Activated CD4-positive, alpha-beta memory T cell treated with anti-CD3 and anti-CD28 coated beads for 36 hours (primary cell): ENCODE measurements around the gene ASPRV1. TPM values are rescaled to one million over a fixed set of nuclear protein-coding genes. Genes with fewer than 3 reads are reported as not detected.
A peak's percentile ranks its signal among the peaks of the same experiment; 100 is the strongest.

ENCODE experiments used
- CTCF ChIA-PET: fragments of 350-600 bp; sonication (Branson Sonifier 250); formaldehyde crosslinking; loops from one replicate; lab custom pipeline; 2021; ENCODE audit warnings: antibody characterized with exemption, inconsistent platforms; lab: Charles Lee
- POLR2A ChIA-PET: fragments of 350-600 bp; sonication (Branson Sonifier 250); formaldehyde crosslinking; loops from one replicate; lab custom pipeline; 2021; ENCODE audit warnings: antibody characterized with exemption; lab: Charles Lee
- DNase-seq: peaks from one replicate; pipeline ENCODE4 v3.0.0-alpha.2; 2020
- H3K27ac Mint-ChIP-seq: one replicate; pipeline ENCODE4 v1.8.0; 2021; ENCODE audit warnings: mixed read lengths
- H3K27me3 Mint-ChIP-seq: one replicate; pipeline ENCODE4 v1.8.0; 2021; ENCODE audit warnings: mixed read lengths
- H3K36me3 Mint-ChIP-seq: one replicate; pipeline ENCODE4 v1.8.0; 2021; ENCODE audit warnings: mixed read lengths
- H3K4me1 Mint-ChIP-seq: one replicate; pipeline ENCODE4 v1.8.0; 2021; ENCODE audit warnings: low read depth, mixed read lengths
- H3K4me3 Mint-ChIP-seq: one replicate; pipeline ENCODE4 v1.8.0; 2021; ENCODE audit warnings: mild to moderate bottlenecking, mixed read lengths
- H3K9me3 Mint-ChIP-seq: one replicate; pipeline ENCODE4 v1.8.0; 2021; ENCODE audit warnings: mixed read lengths
- intact Hi-C: fragments of 100-400 bp; cut with micrococcal nuclease; formaldehyde crosslinking; loops from one replicate; pipeline ENCODE4 v1.15.1; 2023
- total RNA-seq, 2 experiments: library from RNA; stranded (reverse); gene quantifications; one replicate each; pipeline ENCODE4 v1.2.3, GENCODE V29; 2021

Gene ASPRV1
- total RNA-seq, 2 experiments from 2014 or later = 0.63 to 0.71 TPM

DNA sequence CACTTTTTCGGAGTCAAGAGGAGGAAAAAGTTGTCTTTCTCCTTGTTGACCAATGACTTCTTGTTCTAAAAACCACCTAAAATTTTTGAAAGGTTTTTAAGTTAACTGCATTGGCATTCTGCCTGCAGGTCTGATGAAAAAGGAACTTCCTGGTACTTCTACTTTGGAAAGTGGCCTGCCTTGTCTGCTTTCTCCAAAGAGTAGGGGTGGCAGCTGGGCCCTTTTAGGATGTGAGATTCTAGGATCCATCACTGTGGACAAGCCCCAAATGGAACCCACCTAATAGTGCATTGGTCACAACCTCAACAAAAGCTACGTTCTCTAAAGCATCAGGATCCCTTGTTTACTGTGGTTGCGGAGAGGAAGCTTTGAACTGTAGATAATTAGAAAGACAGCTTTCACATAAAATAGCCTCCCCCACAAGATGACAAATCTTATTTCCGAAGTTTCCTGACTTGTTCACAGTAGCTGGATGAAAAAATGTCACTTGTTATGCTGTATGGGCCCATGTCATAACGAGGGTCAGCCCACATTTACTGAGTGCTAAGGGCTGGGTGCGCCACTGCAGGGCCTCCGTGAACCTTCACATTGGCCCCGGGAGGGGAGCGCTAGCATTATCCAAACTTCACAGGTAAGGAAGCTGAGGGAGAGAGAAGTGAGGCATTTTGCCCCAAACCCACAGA is 17.4 kb downstream of the ASPRV1 start:
- Mint-ChIP-seq H3K4me3 (no peak overlapping the region), H3K36me3 (peaks cover 18% of the 10 kb centered on the region), H3K4me1 (peaks cover 36% of the 10 kb centered on the region), H3K27me3 (no peaks in the 10 kb centered on the region), H3K9me3 (no peaks in the 10 kb centered on the region), H3K27ac (no peak overlapping the region)
- ChIA-PET CTCF (no interaction called here), POLR2A (interaction anchor here (1.4 kb wide), 1 partner anchor 29 kb away, joined by 6 read pairs; the partner anchor contains the start of gene MXD1)
- intact Hi-C loops = no loop called here
- DNase-seq = no peak

DNA sequence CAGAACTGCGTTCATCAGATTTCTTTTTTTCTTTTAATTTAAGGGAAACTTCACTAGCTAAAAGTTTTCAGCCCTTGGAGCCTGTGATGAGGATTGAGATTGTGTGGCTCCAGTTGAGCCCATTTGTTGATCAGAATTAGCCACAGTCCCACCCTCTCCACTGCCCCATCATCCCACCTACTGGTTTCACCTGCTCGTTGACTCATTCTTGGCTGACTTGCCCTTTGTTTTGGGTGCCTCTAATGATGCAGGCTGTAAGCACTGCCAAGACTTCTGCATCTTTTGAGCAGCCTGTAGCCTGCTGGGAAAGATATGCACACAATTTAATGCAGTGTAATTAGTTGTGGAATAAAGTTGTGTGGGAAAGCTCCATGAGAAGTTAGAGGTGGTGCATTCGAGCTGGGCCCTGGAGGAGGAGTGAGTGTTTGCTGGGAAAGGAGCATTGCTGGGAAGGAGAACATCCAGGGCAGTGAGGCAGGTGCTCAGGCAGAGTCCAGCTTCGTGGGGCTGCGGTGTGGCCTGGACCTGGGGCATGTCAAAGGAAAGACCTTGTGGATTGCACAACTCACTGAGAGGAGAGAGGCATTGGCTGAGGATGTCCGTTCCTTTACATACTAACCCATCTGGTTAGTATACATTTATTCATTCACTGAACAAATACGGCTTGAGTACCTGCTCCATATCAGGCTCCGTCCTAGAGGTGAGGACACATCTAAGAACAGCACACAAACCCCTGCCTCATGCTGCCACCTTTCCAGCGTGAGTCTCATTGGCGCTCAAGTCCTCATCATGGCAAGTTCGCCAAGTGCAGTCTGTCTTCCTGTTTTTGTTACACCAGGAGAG is 18.2 kb downstream of the ASPRV1 start:
- intact Hi-C loops = no loop called here
- POLR2A ChIA-PET = interaction anchor here (1.3 kb wide), 1 partner anchor 9 kb away, joined by 3 read pairs; no protein-coding TSS in a partner anchor
- Mint-ChIP-seq H3K9me3 (no peaks in the 10 kb centered on the region), H3K4me1 (peaks cover 36% of the 10 kb centered on the region), H3K27ac (no peak overlapping the region), H3K36me3 (peaks cover 25% of the 10 kb centered on the region), H3K27me3 (no peaks in the 10 kb centered on the region), H3K4me3 (no peak overlapping the region)
- CTCF ChIA-PET = no interaction called here
- peak; percentile 33 for DNase-seq

DNA sequence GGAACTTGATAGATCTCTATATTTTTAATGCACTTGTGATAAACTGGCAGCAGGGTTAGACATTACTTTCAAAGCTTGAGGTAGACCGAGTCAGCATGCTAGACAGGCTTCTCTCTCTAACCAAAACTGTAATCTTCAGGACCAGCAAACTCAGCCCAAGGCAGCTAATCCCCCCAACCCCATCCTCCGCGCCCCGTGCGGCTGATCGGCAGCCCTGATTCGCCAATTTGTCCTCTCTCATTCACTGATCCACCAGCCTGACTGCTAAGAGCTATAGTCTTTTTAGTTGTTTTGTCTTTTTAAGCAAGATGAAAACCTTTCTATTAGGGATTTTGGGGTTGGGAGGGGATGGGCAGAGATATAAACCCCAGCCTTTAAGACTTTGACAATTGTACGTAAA is 20.7 kb downstream of the ASPRV1 start:
- intact Hi-C loops = no loop called here
- ChIA-PET POLR2A (no interaction called here), CTCF (interaction anchor here (0.8 kb wide), 1 partner anchor 125 kb away, joined by 3 read pairs; no protein-coding TSS in a partner anchor)

DNA sequence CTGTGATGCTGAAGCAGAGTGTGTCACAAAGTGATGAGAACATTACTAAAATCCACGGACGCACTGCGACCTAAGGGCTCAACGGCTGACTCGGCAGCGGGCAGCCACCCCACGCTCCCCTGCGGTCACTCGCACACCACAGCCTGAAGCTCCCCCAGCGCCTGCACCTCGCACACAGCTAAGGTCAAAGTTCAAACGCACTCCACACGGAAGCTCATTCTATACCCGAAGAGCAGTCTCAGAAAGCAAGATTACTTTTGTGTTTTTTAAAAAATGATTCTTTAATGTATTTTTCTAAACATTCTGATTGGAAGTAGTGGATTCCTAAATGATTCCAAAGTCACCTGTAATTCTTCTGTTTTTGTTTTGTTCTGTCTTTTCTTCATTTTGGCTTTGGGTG is 21.7 kb downstream of the ASPRV1 start:
- Mint-ChIP-seq H3K9me3 (no peaks in the 10 kb centered on the region), H3K4me1 (peaks cover 17% of the 10 kb centered on the region), H3K4me3 (no peak overlapping the region), H3K36me3 (peaks cover 39% of the 10 kb centered on the region), H3K27ac (no peak overlapping the region), H3K27me3 (no peaks in the 10 kb centered on the region)
- CTCF ChIA-PET = interaction anchor here (0.8 kb wide), 1 partner anchor 126 kb away, joined by 3 read pairs; no protein-coding TSS in a partner anchor
- no peak for DNase-seq
- POLR2A ChIA-PET = interaction anchor here (0.6 kb wide), 1 partner anchor 210 kb away, joined by 3 read pairs; no protein-coding TSS in a partner anchor
- intact Hi-C loops = no loop called here

More for the DNA sequence above, 20.7 kb downstream of the ASPRV1 start:
- Mint-ChIP-seq H3K27me3 (no peaks in the 10 kb centered on the region), H3K4me1 (peaks cover 15% of the 10 kb centered on the region), H3K4me3 (no peak overlapping the region), H3K36me3 (peaks cover 33% of the 10 kb centered on the region), H3K27ac (no peak overlapping the region), H3K9me3 (no peaks in the 10 kb centered on the region)
- no peak for DNase-seq

DNA sequence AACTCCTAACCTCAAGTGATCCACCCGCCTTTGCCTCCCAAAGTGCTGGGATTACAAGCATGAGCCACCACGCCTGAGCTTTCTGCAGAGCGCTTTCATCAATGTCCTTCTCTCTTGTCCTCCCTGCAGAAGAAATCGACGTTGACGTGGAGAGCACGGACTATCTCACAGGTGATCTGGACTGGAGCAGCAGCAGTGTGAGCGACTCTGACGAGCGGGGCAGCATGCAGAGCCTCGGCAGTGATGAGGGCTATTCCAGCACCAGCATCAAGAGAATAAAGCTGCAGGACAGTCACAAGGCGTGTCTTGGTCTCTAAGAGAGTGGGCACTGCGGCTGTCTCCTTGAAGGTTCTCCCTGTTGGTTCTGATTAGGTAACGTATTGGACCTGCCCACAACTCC is 23.5 kb downstream of the ASPRV1 start:
- CTCF ChIA-PET = interaction anchor here (1.2 kb wide), 1 partner anchor 205 kb away, joined by 3 read pairs; no protein-coding TSS in a partner anchor
- no peaks in the 10 kb centered on the region for H3K27me3 Mint-ChIP-seq
- DNase-seq = no peak
- peaks cover 24% of the 10 kb centered on the region for H3K4me1 Mint-ChIP-seq
- intact Hi-C loops = no loop called here
- peaks cover 36% of the 10 kb centered on the region for H3K36me3 Mint-ChIP-seq
- H3K27ac Mint-ChIP-seq = no peak overlapping the region
- POLR2A ChIA-PET = no interaction called here
- no peaks in the 10 kb centered on the region for H3K9me3 Mint-ChIP-seq
- H3K4me3 Mint-ChIP-seq = no peak overlapping the region

DNA sequence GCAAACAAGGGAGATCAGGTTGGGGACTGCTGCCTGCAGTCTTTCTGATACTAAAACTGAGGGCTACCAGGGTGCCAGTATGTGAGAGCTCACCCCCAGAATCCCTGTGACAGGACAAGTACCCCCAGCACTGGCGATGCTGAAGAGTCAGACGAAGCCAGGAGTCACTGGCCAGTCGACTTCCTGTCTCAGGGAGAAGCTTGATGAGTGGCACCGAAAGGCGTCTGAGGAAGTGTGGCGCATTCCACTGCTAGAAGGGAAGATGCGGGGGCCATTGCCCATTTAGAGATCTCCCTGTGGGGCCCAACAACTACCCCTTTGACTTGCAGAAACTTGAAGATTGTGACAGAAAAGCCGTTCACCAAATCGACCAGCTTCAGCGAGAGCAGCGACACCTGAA is 24.5 kb downstream of the ASPRV1 start:
- CTCF ChIA-PET = interaction anchor here (1.5 kb wide), 1 partner anchor 132 kb away, joined by 6 read pairs; no protein-coding TSS in a partner anchor
- no peak for DNase-seq
- POLR2A ChIA-PET = no interaction called here
- Mint-ChIP-seq H3K36me3 (peaks cover 35% of the 10 kb centered on the region), H3K27me3 (no peaks in the 10 kb centered on the region), H3K9me3 (no peaks in the 10 kb centered on the region), H3K27ac (no peak overlapping the region), H3K4me1 (peaks cover 30% of the 10 kb centered on the region), H3K4me3 (no peak overlapping the region)
- intact Hi-C loops = no loop called here

DNA sequence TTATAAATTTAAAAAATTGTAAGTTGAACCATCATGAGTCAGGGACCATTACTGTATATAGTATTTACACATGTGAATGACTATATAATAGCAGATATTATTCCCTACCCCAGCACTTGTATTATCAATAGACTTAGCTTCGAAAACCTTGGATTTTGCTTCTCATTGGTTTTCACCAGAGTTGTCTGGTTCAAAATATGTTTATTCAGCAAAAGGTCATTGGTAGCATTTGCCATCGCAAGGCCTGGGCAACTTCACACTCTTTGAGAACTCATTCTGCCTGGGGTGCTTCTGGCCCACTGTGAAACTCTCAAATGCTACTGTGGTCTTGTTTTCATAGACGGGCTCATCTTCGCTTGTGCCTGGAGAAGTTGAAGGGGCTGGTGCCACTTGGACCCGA is 26.4 kb downstream of the ASPRV1 start:
- Mint-ChIP-seq H3K36me3 (peaks cover 27% of the 10 kb centered on the region), H3K9me3 (no peaks in the 10 kb centered on the region), H3K4me3 (no peak overlapping the region), H3K27me3 (no peaks in the 10 kb centered on the region), H3K27ac (no peak overlapping the region), H3K4me1 (peaks cover 37% of the 10 kb centered on the region)
- no peak for DNase-seq
- intact Hi-C loops = no loop called here
- ChIA-PET POLR2A (interaction anchor here (3.7 kb wide), 1 partner anchor 134 kb away, joined by 22 read pairs; no protein-coding TSS in a partner anchor), CTCF (interaction anchor here (0.6 to 4.0 kb wide), 2 partner anchors 16 to 22 kb away, joined by 3 to 20 read pairs; partner anchors contain the start of gene MXD1)

DNA sequence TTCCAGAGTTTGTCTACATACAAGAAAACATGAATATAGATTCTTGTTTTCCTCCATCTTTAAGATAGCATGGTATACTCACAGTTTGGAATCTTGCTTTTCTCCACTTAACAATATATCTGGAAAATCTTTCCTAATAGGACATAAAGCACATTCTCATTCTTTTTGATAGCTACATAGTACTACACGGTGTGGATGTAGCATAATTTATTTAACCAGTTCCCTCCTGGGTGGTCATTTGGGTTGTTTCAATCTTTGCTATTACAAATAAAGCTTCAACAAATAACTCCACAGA is 26.9 kb downstream of the ASPRV1 start:
- H3K9me3 Mint-ChIP-seq = no peaks in the 10 kb centered on the region
- ChIA-PET POLR2A (interaction anchor here (1.1 to 3.7 kb wide), 3 partner anchors 20 to 256 kb away, joined by 4 to 22 read pairs (median 16); partner anchors contain the start of genes C2orf42 and MXD1), CTCF (interaction anchor here (1.2 to 4.0 kb wide), 3 partner anchors 21 to 138 kb away, joined by 3 to 20 read pairs (median 11); partner anchors contain the start of gene MXD1)
- H3K4me3 Mint-ChIP-seq = no peak overlapping the region
- H3K4me1 Mint-ChIP-seq = peaks cover 37% of the 10 kb centered on the region
- peak overlapping the region; percentile 73 for H3K27ac Mint-ChIP-seq
- no peak for DNase-seq
- no peaks in the 10 kb centered on the region for H3K27me3 Mint-ChIP-seq
- intact Hi-C loops = loop anchor here (1.0 to 5.0 kb wide), 3 partner anchors 12 to 208 kb away; no protein-coding TSS in a partner anchor
- H3K36me3 Mint-ChIP-seq = peaks cover 25% of the 10 kb centered on the region

DNA sequence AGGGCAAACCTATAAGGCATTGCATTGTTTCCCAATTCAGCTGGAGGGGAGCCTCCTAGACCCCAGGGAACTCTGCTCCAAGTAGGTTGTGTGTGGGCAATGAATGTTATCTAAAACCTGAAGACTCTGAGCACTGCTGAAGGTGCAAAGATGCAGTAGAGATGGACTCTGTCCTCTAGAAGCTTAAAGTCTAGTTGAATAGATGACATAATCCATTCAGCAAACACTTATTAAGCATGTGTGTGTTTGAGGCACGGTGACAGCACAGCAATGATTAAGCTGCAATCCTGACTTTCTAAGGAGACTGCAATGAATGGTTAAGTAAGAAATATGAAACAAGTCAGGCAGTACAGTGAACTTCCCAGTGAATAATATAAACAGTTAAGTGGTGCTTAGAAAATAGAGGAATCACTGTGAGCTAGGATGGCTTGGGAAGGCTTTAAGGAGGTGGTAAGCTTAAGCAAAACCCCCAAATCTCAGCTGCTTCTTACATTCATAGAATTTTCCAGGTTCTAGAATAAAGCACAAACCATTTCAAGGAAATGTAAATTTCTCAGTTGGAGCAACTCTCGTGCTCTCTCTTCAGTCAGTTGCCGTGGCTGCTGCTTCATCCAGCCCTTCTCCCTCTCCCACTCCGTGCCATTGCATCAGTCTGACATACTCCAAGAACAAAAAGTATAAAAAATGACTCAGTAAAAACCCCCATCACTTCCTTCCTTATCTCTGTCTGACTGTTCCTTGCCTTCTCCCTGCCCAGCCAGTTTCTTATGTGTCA is 27.4 kb downstream of the ASPRV1 start:
- intact Hi-C loops = loop anchor here (1.0 to 5.0 kb wide), 4 partner anchors 12 to 208 kb away; partner anchors contain the start of gene MXD1
- Mint-ChIP-seq H3K4me1 (peaks cover 37% of the 10 kb centered on the region), H3K36me3 (peaks cover 21% of the 10 kb centered on the region), H3K4me3 (no peak overlapping the region), H3K27me3 (no peaks in the 10 kb centered on the region), H3K27ac (peak overlapping the region; percentile 73), H3K9me3 (no peaks in the 10 kb centered on the region)
- peak; percentile 63 for DNase-seq
- ChIA-PET CTCF (interaction anchor here (1.0 to 4.0 kb wide), 4 partner anchors 21 to 157 kb away, joined by 3 to 20 read pairs (median 8); partner anchors contain the start of gene MXD1), POLR2A (interaction anchor here (0.7 to 3.7 kb wide), 7 partner anchors 9 to 257 kb away, joined by 3 to 22 read pairs (median 5); partner anchors contain the start of genes C2orf42 and MXD1)

DNA sequence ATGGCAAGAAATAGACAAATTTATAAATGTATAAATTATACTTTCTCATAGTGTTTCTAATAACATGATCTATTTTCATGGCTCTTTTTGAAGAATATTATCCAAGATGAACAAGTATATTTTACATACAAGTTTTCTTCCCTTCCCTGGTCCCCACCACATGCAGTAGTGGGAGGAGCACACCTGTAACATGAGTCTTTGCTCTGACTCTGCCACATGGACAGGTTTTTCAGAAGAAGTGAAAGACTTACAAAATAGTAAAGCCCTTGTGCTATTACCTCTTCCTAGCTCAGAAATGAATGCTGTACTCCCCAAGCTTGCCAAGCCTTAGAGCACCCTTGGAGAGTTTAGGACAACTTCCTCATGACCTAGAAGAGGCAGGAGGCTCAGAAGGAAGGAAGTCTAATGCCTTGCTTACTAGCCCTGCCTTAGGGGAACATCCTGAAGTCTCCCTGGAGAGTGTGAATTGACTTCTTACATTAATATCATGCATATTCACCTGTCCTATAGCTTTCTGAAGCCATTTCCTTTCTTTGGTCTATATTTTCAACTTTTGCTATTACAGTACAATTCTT is 28.1 kb downstream of the ASPRV1 start:
- ChIA-PET POLR2A (interaction anchor here (0.7 to 3.7 kb wide), 8 partner anchors 9 to 258 kb away, joined by 3 to 22 read pairs (median 4); partner anchors contain the start of genes C2orf42 and MXD1), CTCF (interaction anchor here (0.8 to 4.0 kb wide), 5 partner anchors 20 to 210 kb away, joined by 3 to 20 read pairs (median 4); partner anchors contain the start of gene MXD1)
- intact Hi-C loops = loop anchor here (2.0 to 5.0 kb wide), 2 partner anchors 19 to 209 kb away; partner anchors contain the start of gene MXD1
- no peaks in the 10 kb centered on the region for H3K9me3 Mint-ChIP-seq
- no peak for DNase-seq
- H3K27me3 Mint-ChIP-seq = no peaks in the 10 kb centered on the region
- H3K27ac Mint-ChIP-seq = peak overlapping the region; percentile 73
- peaks cover 15% of the 10 kb centered on the region for H3K36me3 Mint-ChIP-seq
- no peak overlapping the region for H3K4me3 Mint-ChIP-seq
- peaks cover 37% of the 10 kb centered on the region for H3K4me1 Mint-ChIP-seq
